MCF 10A (cell line): ENCODE measurements around the gene LRRC47. TPM values are rescaled to one million over a fixed set of nuclear protein-coding genes. Genes with fewer than 3 reads are reported as not detected.

Experiments
- BruUV-seq: library from RNA; stranded (reverse); fragments of 400-500 nt; replicated peaks from 2 replicates; lab custom pipeline; 2021; lab: Mats Ljungman, UMichigan
- CTCF ChIA-PET: fragments of 300-600 bp; sonication (Branson Sonifier 250); formaldehyde crosslinking; extraction: SDS; loops from one replicate; lab custom pipeline; 2021; ENCODE audit warnings: antibody characterized with exemption, inconsistent platforms; lab: Yijun Ruan, JAX
- POLR2A ChIA-PET: fragments of 300-600, 350-650 bp; sonication (Branson Sonifier 250); formaldehyde crosslinking; extraction: SDS; loops from one replicate; lab custom pipeline; 2020; ENCODE audit warnings: antibody characterized with exemption, inconsistent platforms; lab: Yijun Ruan, JAX
- DNase-seq: peaks from one replicate; pipeline ENCODE4 v3.0.0-alpha.2; 2018; ENCODE audit not compliant: unreplicated experiment
- H3K27ac Mint-ChIP-seq: one replicate; pipeline ENCODE4 v1.8.0; 2022; ENCODE audit warnings: mild to moderate bottlenecking, low read depth, mixed read lengths; ENCODE audit not compliant: unreplicated experiment
- H3K27me3 Mint-ChIP-seq: one replicate; pipeline ENCODE4 v1.8.0; 2022; ENCODE audit warnings: mixed read lengths; ENCODE audit not compliant: insufficient read depth, unreplicated experiment
- H3K36me3 Mint-ChIP-seq: one replicate; pipeline ENCODE4 v1.8.0; 2022; ENCODE audit warnings: mild to moderate bottlenecking, moderate library complexity, mixed read lengths; ENCODE audit not compliant: insufficient read depth, unreplicated experiment
- H3K4me1 Mint-ChIP-seq: one replicate; pipeline ENCODE4 v1.8.0; 2022; ENCODE audit warnings: mixed read lengths; ENCODE audit not compliant: insufficient read depth, unreplicated experiment
- H3K4me3 Mint-ChIP-seq: one replicate; pipeline ENCODE4 v1.8.0; 2022; ENCODE audit warnings: mild to moderate bottlenecking, moderate library complexity, mixed read lengths; ENCODE audit not compliant: unreplicated experiment
- H3K9me3 Mint-ChIP-seq: one replicate; pipeline ENCODE4 v1.8.0; 2022; ENCODE audit warnings: mixed read lengths; ENCODE audit not compliant: unreplicated experiment
- intact Hi-C: fragments of 100-400 bp; cut with micrococcal nuclease; formaldehyde crosslinking; loops from 2 replicates; pipeline ENCODE4 v1.14.1; 2022
- total RNA-seq: library from RNA; stranded (reverse); gene quantifications from 2 replicates; pipeline ENCODE4 v1.2.3, GENCODE V29; 2022
- TF ChIP-seq, protein P1 (sequence below): fragments of 200-600 bp; IDR thresholded peaks from one replicate; pipeline ENCODE4 v1.8.0; 2022; ENCODE audit warnings: antibody characterized with exemption, mild to moderate bottlenecking; ENCODE audit not compliant: unreplicated experiment

Gene LRRC47
- total RNA-seq, 1 experiment from 2014 or later = 46.1 TPM

DNA sequence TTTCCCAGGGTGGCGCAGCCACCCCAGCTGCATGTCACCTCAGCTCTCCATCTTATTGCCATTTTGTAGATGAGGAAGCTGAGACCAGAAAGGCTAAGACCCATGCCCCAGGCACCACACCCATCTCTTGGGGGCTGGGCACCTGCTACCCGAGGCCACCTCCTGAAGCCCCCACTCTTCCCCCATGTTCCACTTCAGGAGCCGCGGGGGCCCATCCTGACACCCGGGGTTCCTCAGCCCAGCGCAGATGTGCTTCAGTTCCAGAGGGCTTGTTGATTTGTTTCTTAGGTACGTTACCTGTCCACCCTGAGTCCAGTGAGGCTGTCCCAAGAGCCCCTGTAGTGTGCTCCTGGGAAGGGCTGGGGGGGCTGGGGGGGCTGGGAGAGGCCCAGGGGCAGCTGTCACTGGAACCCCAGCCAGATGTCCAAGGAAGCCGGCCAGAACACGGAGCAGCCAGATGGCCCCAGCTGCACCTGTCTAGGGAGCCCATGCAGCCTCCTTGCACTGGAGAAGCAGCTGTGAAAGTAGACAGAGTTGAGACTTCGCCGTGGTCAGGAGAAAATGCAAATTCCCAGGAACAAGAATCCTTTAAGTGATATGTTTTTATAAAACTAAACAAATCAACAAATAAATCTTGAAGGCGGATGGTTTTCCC lies 61.1 kb downstream of the LRRC47 start:
- BruUV-seq = no TSS peak
- CTCF ChIA-PET = interaction anchor here (1.0 kb wide), 1 partner anchor 11 kb away, joined by 7 read pairs; no protein-coding TSS in a partner anchor
- Mint-ChIP-seq H3K27me3 (no peaks in the 10 kb centered on the region), H3K9me3 (no peaks in the 10 kb centered on the region), H3K27ac (no peak overlapping the region), H3K4me1 (no peaks in the 10 kb centered on the region), H3K4me3 (no peak overlapping the region), H3K36me3 (peaks cover 17% of the 10 kb centered on the region)
- intact Hi-C loops = no loop called here
- DNase-seq = no peak
- TF ChIP-seq, protein P1, sequence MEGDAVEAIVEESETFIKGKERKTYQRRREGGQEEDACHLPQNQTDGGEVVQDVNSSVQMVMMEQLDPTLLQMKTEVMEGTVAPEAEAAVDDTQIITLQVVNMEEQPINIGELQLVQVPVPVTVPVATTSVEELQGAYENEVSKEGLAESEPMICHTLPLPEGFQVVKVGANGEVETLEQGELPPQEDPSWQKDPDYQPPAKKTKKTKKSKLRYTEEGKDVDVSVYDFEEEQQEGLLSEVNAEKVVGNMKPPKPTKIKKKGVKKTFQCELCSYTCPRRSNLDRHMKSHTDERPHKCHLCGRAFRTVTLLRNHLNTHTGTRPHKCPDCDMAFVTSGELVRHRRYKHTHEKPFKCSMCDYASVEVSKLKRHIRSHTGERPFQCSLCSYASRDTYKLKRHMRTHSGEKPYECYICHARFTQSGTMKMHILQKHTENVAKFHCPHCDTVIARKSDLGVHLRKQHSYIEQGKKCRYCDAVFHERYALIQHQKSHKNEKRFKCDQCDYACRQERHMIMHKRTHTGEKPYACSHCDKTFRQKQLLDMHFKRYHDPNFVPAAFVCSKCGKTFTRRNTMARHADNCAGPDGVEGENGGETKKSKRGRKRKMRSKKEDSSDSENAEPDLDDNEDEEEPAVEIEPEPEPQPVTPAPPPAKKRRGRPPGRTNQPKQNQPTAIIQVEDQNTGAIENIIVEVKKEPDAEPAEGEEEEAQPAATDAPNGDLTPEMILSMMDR = no peak
- POLR2A ChIA-PET = no interaction called here

DNA sequence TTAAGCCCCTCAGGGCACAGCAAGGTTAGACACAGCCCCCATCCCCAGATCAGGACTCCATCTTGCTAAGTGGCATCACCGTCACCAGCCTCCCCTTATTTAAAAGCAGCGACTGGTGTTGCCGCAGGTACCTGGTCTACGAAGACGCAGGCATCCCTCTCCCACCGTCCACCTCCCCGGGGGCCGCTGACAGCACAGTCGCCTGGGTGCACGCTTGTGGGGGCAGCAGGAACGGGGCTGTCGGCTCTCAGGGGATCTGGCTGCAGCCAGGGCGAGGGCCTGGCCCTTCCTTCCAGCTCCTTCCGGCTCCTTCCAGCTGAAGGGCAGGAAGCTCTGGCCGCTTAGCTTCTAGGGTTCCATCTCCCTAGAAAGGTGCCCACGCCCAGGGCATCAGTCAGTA lies 61.7 kb downstream of the LRRC47 start:
- H3K4me3 Mint-ChIP-seq = no peak overlapping the region
- no peaks in the 10 kb centered on the region for H3K27me3 Mint-ChIP-seq
- H3K36me3 Mint-ChIP-seq = peaks cover 17% of the 10 kb centered on the region
- TF ChIP-seq, protein P1 = no peak
- no peak for DNase-seq
- H3K27ac Mint-ChIP-seq = no peak overlapping the region
- POLR2A ChIA-PET = interaction anchor here (1.3 kb wide), 1 partner anchor 8 kb away, joined by 4 read pairs; no protein-coding TSS in a partner anchor
- no peaks in the 10 kb centered on the region for H3K4me1 Mint-ChIP-seq
- H3K9me3 Mint-ChIP-seq = no peaks in the 10 kb centered on the region
- intact Hi-C loops = no loop called here
- CTCF ChIA-PET = interaction anchor here (0.6 to 1.5 kb wide), 3 partner anchors 10 to 11 kb away, joined by 6 read pairs; no protein-coding TSS in a partner anchor
- no TSS peak for BruUV-seq

DNA sequence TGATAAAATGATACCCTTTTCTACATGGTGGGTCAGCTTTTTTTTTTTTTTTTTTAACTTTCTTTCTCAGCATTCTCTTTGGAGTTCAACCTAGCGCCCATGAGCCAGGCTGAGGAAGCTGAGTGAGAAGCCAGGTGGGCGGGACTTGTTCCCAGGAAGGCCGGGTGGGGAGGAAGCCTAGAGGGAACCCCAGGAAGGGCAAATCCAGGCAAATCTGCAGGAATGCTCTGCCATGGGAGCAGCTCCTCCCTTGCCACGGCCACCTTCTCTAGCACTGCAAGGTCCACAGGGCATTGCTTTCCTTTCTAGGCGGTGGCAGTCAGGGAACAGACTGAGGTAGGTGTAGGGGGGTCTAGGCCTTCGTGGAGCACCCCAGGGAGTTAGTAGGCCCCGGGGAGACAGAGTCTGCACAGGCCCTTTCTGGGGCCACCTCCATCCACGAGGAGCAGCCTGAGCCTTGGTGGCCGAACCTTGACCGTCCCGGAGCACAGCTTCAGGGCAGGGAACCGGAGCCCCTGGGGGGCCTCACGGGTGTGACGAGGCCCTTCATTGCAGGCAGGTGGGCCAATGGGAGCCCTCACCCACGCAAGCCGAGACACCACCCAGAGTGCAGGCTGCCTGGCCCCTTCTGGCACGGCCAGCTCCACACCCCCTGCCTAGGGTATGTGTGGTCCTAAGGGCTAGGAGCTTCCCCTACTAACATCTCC lies 62.3 kb downstream of the LRRC47 start:
- intact Hi-C loops = no loop called here
- CTCF ChIA-PET = interaction anchor here (0.6 to 1.5 kb wide), 3 partner anchors 9 to 11 kb away, joined by 6 read pairs; no protein-coding TSS in a partner anchor
- no peak for DNase-seq

More for the DNA sequence above, 62.3 kb downstream of the LRRC47 start:
- Mint-ChIP-seq H3K27ac (no peak overlapping the region), H3K9me3 (no peaks in the 10 kb centered on the region), H3K4me1 (no peaks in the 10 kb centered on the region), H3K4me3 (no peak overlapping the region), H3K36me3 (peaks cover 17% of the 10 kb centered on the region), H3K27me3 (no peaks in the 10 kb centered on the region)
- TF ChIP-seq, protein P1 = no peak
- no TSS peak for BruUV-seq
- POLR2A ChIA-PET = interaction anchor here (1.3 kb wide), 1 partner anchor 9 kb away, joined by 4 read pairs; no protein-coding TSS in a partner anchor
